ENCODE data around the gene ATP10D. TPM values are rescaled to one million over a fixed set of nuclear protein-coding genes. Genes with fewer than 3 reads are reported as not detected.

The ATP10D gene
- polyA plus RNA-seq, 1 of the 3 experiments (the other 2 are of a cell fraction), result 7.9 TPM

DNA sequence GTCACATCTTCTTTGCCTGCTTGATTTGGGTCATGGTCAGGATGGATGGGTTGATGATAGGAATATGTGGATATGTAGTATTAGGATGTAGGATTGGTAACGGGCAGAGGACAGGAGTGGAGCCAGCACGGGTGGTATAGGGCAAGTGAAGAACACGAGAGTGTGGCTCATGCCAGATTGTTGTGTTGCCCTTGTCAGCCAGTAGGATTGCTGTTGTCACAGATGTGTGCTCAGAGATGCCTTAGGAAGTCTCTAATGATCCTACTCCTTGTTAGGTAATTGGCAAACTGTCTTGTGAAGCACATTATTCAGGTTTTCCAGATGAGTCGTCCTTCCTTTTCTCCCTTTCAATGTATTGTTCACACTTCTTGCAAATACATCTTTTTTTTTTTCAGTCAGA, 5.5 kb downstream of the ATP10D start:
- H3K4me2 ChIP-seq, result no peak overlapping the region; the same call in 1 of the 2 replicates
- DNase-seq, result peak; percentile 16
- H3K36me3 ChIP-seq (replicated peaks in 1 of 2; ENCODE audit: control insufficient read depth in 1 of 2, insufficient read depth in 2 of 2, low read length in 1 of 2), result peaks cover 0 to 10% of the 10 kb centered on the region in 2 experiments
- H3K9me2 ChIP-seq, result no peaks in the 10 kb centered on the region
- H3K27me3 ChIP-seq (ENCODE audit: insufficient read depth), result no peaks in the 10 kb centered on the region
- no peak overlapping the region for H3K4me3 ChIP-seq (ENCODE audit: low read depth in 2 of 2, low read length in 1 of 2)
- H4K20me1 ChIP-seq (ENCODE audit: insufficient read depth), result no peaks in the 10 kb centered on the region
- TF ChIP-seq, protein P1, sequence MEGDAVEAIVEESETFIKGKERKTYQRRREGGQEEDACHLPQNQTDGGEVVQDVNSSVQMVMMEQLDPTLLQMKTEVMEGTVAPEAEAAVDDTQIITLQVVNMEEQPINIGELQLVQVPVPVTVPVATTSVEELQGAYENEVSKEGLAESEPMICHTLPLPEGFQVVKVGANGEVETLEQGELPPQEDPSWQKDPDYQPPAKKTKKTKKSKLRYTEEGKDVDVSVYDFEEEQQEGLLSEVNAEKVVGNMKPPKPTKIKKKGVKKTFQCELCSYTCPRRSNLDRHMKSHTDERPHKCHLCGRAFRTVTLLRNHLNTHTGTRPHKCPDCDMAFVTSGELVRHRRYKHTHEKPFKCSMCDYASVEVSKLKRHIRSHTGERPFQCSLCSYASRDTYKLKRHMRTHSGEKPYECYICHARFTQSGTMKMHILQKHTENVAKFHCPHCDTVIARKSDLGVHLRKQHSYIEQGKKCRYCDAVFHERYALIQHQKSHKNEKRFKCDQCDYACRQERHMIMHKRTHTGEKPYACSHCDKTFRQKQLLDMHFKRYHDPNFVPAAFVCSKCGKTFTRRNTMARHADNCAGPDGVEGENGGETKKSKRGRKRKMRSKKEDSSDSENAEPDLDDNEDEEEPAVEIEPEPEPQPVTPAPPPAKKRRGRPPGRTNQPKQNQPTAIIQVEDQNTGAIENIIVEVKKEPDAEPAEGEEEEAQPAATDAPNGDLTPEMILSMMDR (IDR thresholded peaks at IDR 0.05), result peak; percentile 51
- TF ChIP-seq, protein P2, sequence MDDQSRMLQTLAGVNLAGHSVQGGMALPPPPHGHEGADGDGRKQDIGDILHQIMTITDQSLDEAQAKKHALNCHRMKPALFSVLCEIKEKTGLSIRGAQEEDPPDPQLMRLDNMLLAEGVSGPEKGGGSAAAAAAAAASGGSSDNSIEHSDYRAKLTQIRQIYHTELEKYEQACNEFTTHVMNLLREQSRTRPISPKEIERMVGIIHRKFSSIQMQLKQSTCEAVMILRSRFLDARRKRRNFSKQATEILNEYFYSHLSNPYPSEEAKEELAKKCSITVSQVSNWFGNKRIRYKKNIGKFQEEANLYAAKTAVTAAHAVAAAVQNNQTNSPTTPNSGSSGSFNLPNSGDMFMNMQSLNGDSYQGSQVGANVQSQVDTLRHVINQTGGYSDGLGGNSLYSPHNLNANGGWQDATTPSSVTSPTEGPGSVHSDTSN (IDR thresholded peaks at IDR 0.05), result no peak
- TF ChIP-seq, protein P3, sequence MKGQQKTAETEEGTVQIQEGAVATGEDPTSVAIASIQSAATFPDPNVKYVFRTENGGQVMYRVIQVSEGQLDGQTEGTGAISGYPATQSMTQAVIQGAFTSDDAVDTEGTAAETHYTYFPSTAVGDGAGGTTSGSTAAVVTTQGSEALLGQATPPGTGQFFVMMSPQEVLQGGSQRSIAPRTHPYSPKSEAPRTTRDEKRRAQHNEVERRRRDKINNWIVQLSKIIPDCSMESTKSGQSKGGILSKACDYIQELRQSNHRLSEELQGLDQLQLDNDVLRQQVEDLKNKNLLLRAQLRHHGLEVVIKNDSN (IDR thresholded peaks at IDR 0.05; ENCODE audit: borderline replicate concordance, low read depth), result no peak
- TF ChIP-seq JUND (IDR thresholded peaks at IDR 0.05), result no peak
- TF ChIP-seq SMC3 (IDR thresholded peaks at IDR 0.05; ENCODE audit: low read depth, low read length), result peak; percentile 11; the same call in 1 of the 2 replicates
- TF ChIP-seq, protein P4, sequence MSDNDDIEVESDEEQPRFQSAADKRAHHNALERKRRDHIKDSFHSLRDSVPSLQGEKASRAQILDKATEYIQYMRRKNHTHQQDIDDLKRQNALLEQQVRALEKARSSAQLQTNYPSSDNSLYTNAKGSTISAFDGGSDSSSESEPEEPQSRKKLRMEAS (IDR thresholded peaks at IDR 0.05; ENCODE audit: low read depth), result no peak
- TF ChIP-seq RAD21 (IDR thresholded peaks at IDR 0.05; ENCODE audit: low read length), result peak; percentile 42
- H3K4me1 ChIP-seq (ENCODE audit: control insufficient read depth in 1 of 2, insufficient read depth in 2 of 2, low read depth in 1 of 2, low read length in 1 of 2), result peaks cover 4 to 8% of the 10 kb centered on the region in 2 experiments; a peak in 3 of 4 replicates
- no peak overlapping the region for H3K9ac ChIP-seq
- ChIA-PET POLR2A (no interaction called here), CTCF (interaction anchor here (0.9 kb wide), 1 partner anchor 77 kb away, joined by 4 read pairs; no protein-coding TSS in a partner anchor)
- peaks cover 53% of the 10 kb centered on the region for H3K79me2 ChIP-seq (ENCODE audit: insufficient read depth)
- H3K9me3 ChIP-seq, result no peaks in the 10 kb centered on the region
- peaks cover 6% of the 10 kb centered on the region for H3F3A ChIP-seq (replicated peaks; ENCODE audit: insufficient read depth)
- H2AFZ ChIP-seq (ENCODE audit: low read depth), result no peak overlapping the region
- no peak overlapping the region for H3K27ac ChIP-seq (ENCODE audit: low read depth in 2 of 2, low read length in 1 of 2)
- 83% methylated on average over 4 of the region's 4 CpGs for WGBS (ENCODE audit: low lambda C conversion rate)

DNA sequence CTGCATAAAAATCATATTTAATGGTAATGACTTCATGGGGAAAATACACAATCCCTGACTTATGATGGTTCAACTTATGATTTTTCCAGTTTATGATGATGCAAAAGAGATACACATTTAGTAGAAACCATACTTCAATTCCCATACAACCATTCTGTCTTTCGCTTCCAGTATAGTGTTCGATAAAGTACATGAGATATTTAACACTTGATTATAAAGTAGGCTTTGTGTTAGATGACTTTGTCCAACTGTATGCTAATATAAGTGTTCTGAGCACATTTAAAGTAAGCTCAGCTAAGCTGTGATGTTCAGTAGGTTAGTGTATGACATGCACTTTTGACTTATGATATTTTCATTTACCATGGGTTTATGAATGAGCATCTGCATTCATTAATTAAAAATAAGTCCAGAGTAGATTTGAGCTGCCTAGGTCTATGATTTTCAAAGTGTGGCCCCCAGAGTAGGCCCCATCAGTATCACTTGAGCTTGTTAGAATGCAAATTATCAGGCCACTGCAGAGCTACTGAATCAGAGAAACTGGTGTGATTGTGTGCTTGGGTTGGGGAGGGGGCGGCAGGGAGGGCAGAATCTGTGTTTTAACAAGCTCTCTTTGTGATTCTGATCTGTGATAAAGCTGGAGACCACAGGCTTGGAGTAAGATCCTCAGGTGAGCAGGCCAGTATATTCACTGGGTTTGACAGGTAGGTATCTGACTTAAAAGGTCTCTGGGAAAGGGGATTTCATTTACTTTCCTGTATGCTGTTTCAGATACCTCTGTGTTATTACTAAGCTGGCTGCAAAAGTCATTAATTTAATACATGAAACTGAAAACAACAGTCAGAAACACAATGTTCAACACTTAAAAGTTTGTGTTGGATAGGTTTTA, 8.4 kb downstream of the ATP10D start:
- Histone ChIP-seq H3F3A (replicated peaks; ENCODE audit: insufficient read depth) (peaks cover 3% of the 10 kb centered on the region), H3K9me3 (no peaks in the 10 kb centered on the region), H3K4me1 (ENCODE audit: control insufficient read depth in 1 of 2, insufficient read depth in 2 of 2, low read depth in 1 of 2, low read length in 1 of 2) (peaks cover 4 to 6% of the 10 kb centered on the region in 2 experiments; a peak in 3 of 4 replicates), H4K20me1 (ENCODE audit: insufficient read depth) (no peaks in the 10 kb centered on the region), H2AFZ (ENCODE audit: low read depth) (no peak overlapping the region), H3K27ac (ENCODE audit: low read depth in 2 of 2, low read length in 1 of 2) (no peak overlapping the region), H3K4me2 (no peak overlapping the region), H3K9ac (no peak overlapping the region), H3K4me3 (ENCODE audit: low read depth in 2 of 2, low read length in 1 of 2) (no peak overlapping the region), H3K9me2 (no peaks in the 10 kb centered on the region), H3K36me3 (replicated peaks in 1 of 2; ENCODE audit: control insufficient read depth in 1 of 2, insufficient read depth in 2 of 2, low read length in 1 of 2) (peaks cover 5 to 12% of the 10 kb centered on the region in 2 experiments), H3K79me2 (ENCODE audit: insufficient read depth) (peaks cover 37% of the 10 kb centered on the region), H3K27me3 (ENCODE audit: insufficient read depth) (no peaks in the 10 kb centered on the region)
- ChIA-PET CTCF (interaction anchor here (0.6 to 0.9 kb wide), 2 partner anchors 70 to 79 kb away, joined by 3 read pairs; no protein-coding TSS in a partner anchor), POLR2A (no interaction called here)
- 90% methylated on average over 3 of the region's 3 CpGs for WGBS (ENCODE audit: low lambda C conversion rate)
- DNase-seq, result no peak
- no peak for TF ChIP-seq SIN3A (IDR thresholded peaks at IDR 0.05; ENCODE audit: borderline replicate concordance, low read depth, low read length)
- no peak for TF ChIP-seq TEAD4 (IDR thresholded peaks at IDR 0.05; ENCODE audit: borderline replicate concordance, insufficient read depth)
- TF ChIP-seq TCF12 (IDR thresholded peaks at IDR 0.05), result no peak
- TF ChIP-seq, protein P5, sequence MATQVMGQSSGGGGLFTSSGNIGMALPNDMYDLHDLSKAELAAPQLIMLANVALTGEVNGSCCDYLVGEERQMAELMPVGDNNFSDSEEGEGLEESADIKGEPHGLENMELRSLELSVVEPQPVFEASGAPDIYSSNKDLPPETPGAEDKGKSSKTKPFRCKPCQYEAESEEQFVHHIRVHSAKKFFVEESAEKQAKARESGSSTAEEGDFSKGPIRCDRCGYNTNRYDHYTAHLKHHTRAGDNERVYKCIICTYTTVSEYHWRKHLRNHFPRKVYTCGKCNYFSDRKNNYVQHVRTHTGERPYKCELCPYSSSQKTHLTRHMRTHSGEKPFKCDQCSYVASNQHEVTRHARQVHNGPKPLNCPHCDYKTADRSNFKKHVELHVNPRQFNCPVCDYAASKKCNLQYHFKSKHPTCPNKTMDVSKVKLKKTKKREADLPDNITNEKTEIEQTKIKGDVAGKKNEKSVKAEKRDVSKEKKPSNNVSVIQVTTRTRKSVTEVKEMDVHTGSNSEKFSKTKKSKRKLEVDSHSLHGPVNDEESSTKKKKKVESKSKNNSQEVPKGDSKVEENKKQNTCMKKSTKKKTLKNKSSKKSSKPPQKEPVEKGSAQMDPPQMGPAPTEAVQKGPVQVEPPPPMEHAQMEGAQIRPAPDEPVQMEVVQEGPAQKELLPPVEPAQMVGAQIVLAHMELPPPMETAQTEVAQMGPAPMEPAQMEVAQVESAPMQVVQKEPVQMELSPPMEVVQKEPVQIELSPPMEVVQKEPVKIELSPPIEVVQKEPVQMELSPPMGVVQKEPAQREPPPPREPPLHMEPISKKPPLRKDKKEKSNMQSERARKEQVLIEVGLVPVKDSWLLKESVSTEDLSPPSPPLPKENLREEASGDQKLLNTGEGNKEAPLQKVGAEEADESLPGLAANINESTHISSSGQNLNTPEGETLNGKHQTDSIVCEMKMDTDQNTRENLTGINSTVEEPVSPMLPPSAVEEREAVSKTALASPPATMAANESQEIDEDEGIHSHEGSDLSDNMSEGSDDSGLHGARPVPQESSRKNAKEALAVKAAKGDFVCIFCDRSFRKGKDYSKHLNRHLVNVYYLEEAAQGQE (IDR thresholded peaks at IDR 0.05; ENCODE audit: low read depth, low read length), result no peak
- TF ChIP-seq, protein P6, sequence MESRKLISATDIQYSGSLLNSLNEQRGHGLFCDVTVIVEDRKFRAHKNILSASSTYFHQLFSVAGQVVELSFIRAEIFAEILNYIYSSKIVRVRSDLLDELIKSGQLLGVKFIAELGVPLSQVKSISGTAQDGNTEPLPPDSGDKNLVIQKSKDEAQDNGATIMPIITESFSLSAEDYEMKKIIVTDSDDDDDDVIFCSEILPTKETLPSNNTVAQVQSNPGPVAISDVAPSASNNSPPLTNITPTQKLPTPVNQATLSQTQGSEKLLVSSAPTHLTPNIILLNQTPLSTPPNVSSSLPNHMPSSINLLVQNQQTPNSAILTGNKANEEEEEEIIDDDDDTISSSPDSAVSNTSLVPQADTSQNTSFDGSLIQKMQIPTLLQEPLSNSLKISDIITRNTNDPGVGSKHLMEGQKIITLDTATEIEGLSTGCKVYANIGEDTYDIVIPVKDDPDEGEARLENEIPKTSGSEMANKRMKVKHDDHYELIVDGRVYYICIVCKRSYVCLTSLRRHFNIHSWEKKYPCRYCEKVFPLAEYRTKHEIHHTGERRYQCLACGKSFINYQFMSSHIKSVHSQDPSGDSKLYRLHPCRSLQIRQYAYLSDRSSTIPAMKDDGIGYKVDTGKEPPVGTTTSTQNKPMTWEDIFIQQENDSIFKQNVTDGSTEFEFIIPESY (IDR thresholded peaks at IDR 0.05; ENCODE audit: borderline replicate concordance, low read depth), result no peak
- TF ChIP-seq JUND (IDR thresholded peaks at IDR 0.05), result no peak
- TF ChIP-seq, protein P7, sequence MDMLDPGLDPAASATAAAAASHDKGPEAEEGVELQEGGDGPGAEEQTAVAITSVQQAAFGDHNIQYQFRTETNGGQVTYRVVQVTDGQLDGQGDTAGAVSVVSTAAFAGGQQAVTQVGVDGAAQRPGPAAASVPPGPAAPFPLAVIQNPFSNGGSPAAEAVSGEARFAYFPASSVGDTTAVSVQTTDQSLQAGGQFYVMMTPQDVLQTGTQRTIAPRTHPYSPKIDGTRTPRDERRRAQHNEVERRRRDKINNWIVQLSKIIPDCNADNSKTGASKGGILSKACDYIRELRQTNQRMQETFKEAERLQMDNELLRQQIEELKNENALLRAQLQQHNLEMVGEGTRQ (IDR thresholded peaks at IDR 0.05; ENCODE audit: borderline replicate concordance, low read depth, low read length), result no peak
- no peak for TF ChIP-seq NRF1 (IDR thresholded peaks at IDR 0.05; ENCODE audit: low read depth, low read length)
